Anterior cingulate cortex (tissue), 58 donors: ENCODE data around the gene SFT2D1.

Source experiments
- DNase-seq, 58 donors: peaks; one replicate each; lab custom pipeline; 2025; lab: John Stamatoyannopoulos, UW

Gene SFT2D1

GRCh38 chr6:166282394-166283032, 59.8 kb downstream of the SFT2D1 start:
- no peak for DNase-seq

- DNase-seq: no peak
These were observed 61.2 kb downstream of the SFT2D1 start for GRCh38 chr6:166281104-166281503.

- DNase-seq: no peak
These were observed 63.0 kb downstream of the SFT2D1 start for GRCh38 chr6:166279393-166279679.

- no peak for DNase-seq
These were observed 63.6 kb downstream of the SFT2D1 start for GRCh38 chr6:166278579-166279392.

GRCh38 chr6:166277892-166278578, 64.3 kb downstream of the SFT2D1 start:
- DNase-seq: no peak

GRCh38 chr6:166277018-166277417, 65.3 kb downstream of the SFT2D1 start:
- peak in 56 of 58 donors; percentile 16 to 94 (median 74) for DNase-seq

GRCh38 chr6:166275714-166276166, 66.6 kb downstream of the SFT2D1 start:
- peak in 52 of 58 donors; percentile 24 to 86 (median 66) for DNase-seq

- DNase-seq: no peak
These were observed 67.5 kb downstream of the SFT2D1 start for GRCh38 chr6:166274739-166275370.

GRCh38 chr6:166274163-166274562, 68.2 kb downstream of the SFT2D1 start:
- DNase-seq: no peak

GRCh38 chr6:166271376-166271765, 71.0 kb downstream of the SFT2D1 start:
- DNase-seq: no peak

GRCh38 chr6:166270706-166271375, 71.5 kb downstream of the SFT2D1 start:
- DNase-seq: no peak
